Fibroblast of skin of abdomen (primary cell): ENCODE measurements around the gene GIT1. TPM values are rescaled to one million over a fixed set of nuclear protein-coding genes. Genes with fewer than 3 reads are reported as not detected.

Experiments used
- DNase-seq: peaks from one replicate; pipeline ENCODE4 v3.0.0-alpha.2; 2013
- polyA plus RNA-seq, 2 experiments: library from polyadenylated mRNA; unstranded; fragments of 120-200 nt; gene quantifications; one replicate each; pipeline ENCODE4 v1.2.1, GENCODE V29; 2013; ENCODE audit not compliant: insufficient read length in 2 of 2

The GIT1 gene, protein sequence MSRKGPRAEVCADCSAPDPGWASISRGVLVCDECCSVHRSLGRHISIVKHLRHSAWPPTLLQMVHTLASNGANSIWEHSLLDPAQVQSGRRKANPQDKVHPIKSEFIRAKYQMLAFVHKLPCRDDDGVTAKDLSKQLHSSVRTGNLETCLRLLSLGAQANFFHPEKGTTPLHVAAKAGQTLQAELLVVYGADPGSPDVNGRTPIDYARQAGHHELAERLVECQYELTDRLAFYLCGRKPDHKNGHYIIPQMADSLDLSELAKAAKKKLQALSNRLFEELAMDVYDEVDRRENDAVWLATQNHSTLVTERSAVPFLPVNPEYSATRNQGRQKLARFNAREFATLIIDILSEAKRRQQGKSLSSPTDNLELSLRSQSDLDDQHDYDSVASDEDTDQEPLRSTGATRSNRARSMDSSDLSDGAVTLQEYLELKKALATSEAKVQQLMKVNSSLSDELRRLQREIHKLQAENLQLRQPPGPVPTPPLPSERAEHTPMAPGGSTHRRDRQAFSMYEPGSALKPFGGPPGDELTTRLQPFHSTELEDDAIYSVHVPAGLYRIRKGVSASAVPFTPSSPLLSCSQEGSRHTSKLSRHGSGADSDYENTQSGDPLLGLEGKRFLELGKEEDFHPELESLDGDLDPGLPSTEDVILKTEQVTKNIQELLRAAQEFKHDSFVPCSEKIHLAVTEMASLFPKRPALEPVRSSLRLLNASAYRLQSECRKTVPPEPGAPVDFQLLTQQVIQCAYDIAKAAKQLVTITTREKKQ
- 27.1 TPM for polyA plus RNA-seq (2013, experiment 1 of 2; ENCODE audit: insufficient read length)
- polyA plus RNA-seq (2013, experiment 2 of 2; ENCODE audit: insufficient read length) = 26.8 TPM

DNA sequence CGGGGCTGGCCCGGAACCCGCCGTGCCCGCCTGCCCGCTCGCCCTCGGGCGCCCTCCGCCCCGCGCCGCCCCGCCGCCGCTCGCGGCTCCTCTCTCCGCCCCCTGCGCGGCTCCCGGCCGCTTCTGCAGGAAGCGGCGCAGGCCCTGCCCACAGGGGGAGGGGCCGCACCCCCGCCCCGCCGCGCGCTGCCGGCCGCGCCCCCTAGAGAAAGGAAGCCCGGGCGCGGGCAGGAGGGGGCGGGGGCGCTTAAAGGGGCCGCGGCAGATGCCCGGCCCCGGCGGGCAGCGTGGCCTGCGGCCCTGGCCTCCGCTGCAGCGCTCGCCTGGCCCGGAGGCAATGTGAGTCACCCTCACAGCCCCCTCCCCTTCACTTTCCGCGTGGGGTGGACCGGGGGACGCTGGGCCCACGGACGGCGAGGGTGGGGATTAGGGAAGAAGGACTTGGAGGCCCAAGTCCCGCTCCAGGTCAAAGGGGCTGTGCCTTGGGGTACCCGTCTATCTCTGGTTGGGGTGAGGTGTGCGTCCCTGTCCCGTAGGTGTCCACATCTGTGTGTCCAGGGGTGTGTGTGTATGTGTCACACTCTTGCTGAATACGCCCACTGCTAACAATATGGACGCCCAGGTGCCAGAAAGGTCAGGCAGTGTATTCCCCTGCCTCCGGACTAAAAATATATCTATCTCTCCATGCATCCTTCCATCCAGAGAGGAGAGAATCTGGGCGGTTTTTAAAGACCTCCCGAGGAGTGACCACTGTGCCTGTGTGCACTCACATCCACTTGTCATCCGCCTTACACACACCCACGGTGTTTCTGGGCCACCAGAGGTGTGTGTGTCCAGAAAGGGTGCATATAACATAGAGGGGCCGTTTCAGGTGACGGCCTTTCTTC is at the start of gene GIT1:
Gene GIT1, minus strand, starts transcription at position 125 of the 887 bp plus-strand sequence. CDS start 270 bp downstream, outside the sequence.
- DNase-seq = peak; percentile 87

DNA sequence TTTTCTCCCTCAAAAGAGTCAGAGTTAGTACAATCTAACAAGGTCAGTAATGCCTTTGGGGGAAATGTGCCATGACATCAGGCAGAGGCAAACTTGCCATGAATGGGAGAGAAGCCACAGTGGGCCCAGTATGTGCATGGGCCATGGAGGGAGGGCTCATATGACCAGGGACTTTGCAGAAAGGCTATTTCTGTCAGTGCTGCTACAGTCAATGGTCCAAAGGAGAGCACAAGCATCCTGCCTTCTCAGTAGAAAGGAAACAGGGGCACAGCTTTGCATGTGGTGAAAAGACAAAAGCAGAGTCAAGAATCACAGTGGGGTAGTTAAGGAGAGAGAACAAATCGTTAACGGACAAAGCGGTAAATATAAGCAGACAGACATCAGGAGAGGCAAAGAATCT is 44.4 kb upstream of the GIT1 start:
- no peak for DNase-seq

DNA sequence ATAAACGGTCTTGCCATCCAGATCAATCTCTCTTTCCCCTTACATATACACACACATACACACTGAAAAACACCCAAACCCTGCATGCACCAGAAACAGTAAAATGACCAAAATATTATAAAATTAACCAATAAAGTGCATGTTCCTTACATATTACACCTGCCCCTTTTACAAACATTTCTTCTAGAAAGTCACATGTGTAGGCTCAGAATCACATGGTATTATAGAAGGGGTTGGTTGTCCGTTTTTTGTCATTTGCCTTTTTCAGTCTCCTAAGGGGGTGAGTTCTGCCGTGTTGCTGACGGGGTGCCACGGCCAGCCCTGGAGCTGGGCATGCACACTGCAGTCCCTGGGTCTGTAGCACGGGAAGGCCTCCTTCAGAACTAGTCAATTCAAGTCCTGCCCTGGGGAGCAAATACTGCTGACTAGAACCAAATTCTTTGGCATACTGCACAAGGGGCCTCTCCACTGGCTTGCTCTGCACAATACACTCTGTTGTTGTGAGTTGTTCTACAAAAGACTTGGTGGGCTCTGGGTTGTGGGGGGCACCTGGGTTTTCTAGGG is 41.3 kb upstream of the GIT1 start:
- no peak for DNase-seq

DNA sequence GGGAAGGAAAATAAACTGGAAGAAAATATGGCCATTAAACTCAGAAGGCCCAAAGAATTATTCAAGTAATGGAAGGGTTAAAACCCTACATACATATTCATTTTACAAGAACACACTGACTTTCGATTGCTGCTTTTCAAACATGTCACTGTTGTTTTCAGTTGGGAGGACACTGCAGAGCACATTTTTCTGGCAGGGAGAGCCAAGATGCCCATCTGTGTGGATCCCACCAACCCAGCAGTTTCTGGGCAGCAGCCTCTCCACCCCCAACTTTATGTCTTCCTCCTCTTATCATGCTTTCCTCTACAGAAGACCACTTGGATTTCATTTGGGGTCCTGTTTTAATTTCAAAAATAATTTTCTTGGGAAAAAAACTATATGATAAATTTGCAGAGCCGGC is 40.4 kb upstream of the GIT1 start:
- no peak for DNase-seq

DNA sequence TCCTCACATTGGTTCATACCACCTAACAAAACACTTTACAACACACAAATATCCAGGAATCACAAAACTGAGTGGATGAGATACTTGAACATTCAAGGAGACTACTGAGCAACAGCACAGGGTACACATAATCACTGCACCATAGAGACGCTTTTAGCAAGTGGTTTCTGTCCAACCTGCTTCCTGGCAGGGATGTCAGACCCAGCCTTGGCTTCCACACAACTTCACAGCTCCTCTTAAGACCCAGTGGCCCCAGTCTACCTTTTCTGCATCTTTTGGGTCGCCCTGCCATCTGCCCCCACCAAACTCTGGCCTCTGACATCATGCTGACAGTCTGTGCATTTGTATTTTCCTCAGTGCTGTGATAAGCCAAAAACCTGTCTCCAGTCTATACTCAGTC is 39.2 kb upstream of the GIT1 start:
- no peak for DNase-seq

DNA sequence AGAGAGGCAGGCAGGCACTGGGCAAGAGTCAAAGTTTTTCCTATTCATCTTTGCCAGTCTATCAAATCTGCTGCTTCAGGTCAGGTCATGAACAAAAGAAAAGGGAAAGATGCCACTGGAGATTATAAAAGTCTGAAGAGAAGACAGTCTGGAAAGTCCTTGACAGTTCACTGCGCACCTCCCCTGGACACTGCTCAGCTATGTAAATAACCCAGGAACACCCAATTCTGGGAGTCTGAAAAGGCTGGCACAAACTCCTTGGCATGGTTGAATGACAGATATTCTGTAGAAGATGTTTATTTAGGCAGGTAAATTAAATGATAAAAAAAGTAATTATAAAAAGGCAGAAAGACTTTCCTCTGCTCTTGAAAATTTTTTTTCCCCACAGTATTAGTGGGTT is 38.5 kb upstream of the GIT1 start:
- no peak for DNase-seq

DNA sequence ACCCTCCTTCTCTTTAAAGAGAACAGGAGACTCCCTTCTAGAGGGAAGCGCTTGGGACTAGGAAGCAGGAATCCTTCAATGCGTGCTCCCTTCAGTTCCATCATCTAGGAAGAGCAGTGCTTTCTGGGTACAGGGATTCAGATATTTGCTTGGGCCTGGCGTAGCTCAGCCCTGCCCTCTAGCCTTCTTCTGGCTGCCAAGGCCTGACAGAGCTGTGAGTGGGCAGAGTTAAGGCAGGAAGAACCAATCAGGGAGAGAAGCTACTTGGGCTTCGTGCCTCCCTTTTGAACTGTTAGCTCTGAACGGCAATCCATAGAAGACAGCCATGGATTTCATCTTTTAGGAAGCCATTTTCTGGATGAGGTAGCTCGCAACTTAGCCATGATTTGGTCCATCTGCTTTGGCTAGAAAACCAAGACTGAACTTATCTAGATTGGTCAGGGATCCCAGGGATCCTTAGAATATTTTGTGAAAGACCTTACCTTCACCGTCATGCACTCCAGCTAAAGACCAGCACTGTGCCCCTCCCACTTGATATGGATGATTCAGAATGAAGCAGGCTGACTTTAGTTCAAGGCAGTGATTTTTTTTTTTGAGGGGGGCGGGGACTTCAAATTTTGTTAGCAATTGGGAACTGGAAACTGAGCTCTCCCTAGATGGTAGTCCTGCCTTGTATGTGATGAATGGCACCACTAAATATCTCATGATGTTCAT is 35.7 kb upstream of the GIT1 start:
- DNase-seq = peak; percentile 30

DNA sequence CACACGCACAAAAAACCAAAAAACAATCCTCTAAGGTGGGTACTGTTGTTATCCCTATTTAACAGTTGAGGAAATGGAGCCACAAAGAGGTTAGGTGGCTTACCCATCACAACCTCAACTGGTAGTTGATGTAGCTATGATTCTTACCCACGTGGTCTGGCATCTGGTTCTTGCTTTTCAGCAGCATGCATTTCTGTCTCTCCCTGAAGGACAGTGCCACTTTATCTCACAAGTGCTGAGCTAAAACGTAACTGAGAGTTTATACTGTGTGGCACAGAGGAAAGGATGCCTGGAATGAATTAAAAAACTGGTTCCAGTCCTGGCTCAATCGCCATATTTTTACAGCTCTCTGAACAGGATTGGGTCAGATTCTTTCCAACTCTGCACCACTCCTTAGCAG is 35.1 kb upstream of the GIT1 start:
- DNase-seq = no peak

DNA sequence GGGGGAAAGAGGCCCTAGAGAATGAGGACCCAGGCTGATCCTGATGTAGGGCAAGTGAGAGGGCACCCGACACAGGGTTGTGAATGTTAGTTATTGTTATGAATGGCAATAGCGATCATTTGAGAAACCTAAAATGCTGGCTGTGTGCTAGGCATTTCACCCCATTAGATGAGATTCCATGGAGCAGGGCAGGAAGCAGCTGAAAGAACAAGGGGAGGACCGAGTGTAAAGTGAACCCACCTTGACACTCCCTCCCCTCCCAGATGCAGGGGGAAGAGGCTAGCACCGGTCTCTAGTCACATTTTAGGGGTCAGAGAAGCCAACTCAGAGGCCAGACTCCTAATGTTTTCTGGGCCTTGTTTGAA is 33.8 kb upstream of the GIT1 start:
- no peak for DNase-seq

DNA sequence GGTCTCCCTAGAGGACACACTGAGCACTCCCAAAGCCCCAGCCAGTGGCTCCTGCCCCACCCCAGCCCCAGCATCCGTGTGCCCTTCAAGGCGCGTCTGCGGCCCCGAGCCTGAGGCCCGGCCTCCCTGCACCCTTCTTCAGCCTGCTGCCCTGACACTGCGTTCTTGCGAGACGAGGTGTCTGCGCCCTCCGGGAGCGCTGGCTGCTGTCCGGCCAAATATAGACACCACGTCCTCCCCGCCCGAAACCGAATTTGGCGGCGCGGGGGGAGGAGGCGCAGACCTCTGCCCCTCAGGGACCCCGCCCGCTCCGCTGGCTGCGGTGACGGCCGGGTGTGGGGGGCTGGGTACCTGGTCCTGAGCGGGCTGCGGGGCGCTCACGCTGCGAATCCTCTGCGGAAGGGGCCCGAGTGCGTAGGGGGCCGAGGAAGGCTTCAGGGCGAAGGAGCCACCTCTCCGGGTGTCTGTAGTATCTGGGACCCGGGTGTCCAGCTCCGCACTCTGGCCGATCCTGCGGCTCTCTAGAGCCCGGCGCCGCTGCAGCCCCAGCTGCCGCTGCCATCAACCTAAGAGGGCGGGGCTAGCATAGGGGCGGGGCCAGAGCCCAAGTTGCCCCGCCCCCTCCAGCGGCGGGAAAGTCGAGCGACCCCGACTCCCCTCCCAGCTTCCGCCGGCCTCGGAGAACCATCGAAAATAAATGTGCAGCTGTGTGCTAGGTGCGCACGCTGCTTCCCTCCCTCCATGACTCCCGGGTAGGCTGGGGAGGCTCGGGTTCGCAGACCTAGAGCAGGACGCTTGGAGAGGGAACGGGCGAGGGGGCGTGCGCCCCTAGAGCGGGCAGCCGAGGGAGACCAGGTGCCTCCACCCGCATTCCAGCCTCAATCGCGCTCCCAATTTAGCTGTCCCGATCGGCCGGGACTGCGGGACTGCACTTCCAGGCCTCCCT is 33.2 kb upstream of the GIT1 start, which contains the start of gene CORO6:
Gene CORO6, minus strand, starts transcription at position 576 of the 946 bp plus-strand sequence. CDS start 1,491 bp downstream, outside the sequence.
- peak; percentile 39 for DNase-seq

DNA sequence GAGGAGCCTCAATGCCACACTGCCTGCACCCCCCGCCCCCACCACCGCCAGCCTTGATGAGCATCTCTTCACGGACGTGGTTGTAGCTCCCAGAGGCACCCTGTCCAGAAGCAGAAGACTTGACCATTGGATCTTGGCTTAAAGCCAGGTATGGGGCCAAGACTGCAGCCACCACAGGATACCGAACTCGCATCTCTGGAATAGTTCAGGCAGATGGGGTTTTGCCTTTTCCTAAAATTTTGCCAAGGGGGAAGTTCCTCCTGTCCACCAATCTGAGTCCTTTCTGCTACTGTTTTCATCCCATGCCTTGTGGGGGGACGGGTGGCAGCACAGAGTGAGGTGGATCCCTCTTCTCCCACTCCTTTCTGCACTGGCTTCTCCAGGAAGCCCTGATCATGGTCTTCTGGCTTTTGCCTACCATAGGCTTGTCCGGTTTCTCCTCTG is 32.3 kb upstream of the GIT1 start:
- DNase-seq = no peak

DNA sequence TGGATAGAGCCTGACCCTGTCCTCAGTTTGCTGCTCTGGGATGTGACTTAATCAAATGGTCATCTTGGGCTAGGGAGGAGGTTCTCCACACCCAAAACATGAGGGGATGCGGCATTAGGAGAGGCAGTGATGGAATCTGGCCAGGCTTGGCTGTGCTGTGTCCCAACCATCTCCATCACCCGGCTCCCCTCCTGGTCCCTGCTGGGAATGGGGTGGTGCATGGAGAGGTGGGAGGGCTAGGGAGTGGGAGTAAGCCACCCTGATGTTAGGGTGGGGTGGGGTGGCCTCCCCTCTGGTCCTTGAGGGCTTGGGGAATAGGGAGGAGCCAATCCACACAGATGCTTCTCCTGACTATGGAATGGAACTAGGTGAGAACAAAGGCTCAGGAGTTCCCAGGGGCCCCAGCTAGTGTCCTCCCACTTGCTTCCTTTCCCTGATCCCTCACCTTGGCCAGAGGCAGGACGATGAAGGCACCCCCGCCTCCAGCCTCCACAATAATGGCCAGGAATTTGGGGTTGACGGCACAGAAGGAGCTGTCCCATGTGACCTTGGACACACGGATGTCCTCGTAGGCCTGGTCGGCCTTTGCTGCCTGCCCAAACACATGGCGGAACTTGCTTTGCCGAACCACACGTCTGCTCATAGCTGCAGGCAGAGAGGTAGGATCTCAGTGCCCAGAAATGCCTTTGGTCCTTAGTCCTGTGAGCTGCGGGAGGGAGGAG is 31.5 kb upstream of the GIT1 start:
- DNase-seq = no peak

DNA sequence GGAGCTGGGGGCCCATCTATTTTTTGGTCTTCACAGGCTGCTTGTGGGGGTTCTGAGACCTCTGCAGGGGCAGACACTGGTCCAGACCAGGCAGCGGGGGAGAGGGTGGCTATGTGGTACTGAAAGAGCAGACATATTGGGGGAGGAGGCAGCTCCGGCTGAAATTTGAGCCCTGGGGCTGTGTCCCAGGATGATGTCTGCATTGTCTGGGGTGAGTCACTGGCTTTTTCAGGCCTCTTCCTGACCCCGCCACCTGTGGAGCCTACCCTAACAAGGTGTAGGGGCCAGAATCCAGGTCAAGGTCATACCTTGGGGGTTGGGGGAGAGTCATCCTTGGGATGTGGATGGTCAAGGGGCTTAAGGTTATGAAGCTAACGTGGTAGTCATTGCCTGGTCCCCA is 30.8 kb upstream of the GIT1 start:
- DNase-seq = peak; percentile 33

DNA sequence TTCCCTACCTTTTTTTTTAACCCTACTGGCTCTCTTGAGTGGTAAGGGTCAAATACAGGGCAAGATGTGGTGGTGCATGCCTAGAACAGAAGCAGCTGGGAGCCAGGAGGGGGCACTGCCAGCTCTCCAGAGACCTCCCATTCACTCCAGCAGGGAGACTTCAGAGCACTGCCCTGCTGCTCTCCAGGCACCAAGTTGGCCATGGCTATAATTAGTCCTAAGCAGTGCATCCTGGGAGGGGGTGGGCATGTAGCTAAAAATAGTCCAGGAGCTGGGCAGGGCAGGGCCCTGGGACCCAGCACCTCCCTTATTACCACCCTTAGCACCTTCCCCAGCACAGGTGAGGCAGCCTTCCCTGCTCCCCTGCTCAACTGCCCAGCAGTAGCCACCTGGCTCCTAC is 29.8 kb upstream of the GIT1 start:
- peak; percentile 26 for DNase-seq

DNA sequence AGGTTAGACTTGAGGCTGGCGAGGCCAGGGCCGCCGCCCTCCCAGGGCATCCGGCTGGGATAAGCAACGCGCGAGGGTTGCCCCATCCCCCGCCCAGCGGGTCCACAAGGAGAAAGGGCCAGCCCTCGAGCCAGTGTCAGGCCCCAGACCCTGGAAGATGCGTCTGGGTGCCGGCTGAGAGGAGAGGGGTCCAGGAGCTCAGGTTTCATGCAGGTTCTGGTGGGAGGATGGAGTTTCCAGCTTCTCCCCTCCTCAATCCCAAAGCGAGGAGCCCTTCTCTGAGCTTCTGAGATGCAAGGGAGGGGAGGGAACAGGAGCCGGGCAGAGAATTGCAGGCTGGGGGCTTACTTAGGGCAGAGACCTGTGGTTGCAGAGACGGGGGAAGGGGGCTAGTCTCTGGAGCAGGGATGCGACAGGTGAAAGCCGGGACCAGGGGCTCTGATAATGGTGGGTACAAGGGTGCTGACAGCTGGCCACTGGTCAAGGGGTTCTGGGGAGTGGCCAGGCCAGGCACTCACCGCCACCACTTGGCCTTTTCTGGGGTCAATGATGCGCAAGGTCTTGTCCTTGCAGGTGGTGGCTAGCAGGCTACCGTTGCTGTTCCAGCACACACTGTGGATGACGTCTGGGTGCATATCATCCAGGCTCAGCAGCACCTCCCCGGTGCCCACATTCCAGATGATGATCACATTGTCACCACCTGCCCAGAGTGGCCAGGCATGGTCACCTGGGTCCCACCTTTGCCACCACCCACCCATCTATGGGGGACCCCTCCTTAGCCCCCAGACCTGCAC is 29.0 kb upstream of the GIT1 start:
- DNase-seq = no peak

DNA sequence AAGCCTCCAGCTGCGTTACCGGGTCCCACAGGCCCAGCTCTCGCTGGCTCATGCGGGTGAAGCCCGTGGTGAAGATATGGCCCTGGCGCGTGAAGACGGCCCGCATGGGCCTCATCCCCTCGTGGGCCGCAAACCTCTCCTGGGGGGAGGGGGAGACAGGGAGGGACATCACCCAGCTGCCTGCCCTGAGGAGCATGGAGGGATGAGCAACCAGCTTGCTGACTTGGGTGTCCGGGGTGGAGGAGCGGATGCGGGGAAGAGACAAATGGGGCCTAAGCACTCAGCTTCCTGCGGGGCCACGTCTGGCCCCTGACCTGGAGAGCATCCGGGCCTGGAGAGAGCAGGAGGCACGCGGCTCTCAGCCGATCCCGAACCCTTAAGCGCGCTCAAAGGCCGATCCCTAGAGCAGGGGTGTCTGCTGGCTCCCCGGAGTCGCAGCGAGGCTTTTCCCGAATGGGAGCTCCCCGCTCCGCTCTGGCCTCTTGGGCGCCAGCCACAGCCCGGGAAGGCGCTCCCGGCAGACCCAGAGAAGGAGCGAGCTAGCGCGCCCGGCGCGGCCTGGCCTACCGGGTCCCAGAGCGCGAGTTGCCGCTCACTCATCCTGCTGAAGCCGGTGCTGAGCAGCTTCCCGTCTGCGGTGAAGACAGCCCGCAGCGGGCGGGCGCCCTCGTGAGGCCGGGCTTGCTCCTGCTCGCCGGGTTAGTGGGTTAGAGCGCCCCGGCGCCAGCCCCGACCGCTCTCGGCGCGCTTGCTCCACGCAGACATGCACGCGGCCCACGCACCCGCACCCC is 28.2 kb upstream of the GIT1 start:
- DNase-seq = peak; percentile 65

DNA sequence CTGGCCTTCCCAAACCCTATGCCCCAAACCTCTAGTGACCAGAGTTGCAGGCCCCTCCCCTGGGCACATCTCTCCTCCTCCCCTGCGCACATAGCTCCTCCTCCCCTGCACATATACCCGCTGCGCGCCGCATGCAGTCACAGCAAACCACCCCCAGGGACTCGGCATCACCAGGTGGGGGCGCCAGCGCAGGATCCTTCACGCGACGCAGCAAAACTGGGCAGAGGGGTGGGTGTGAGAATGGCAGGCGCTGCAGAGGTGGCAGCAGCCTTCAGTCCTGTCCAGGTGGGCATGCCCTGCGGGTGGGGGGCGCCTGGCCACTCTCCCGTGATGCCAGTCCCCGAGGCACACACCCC is 27.7 kb upstream of the GIT1 start:
- DNase-seq = peak; percentile 77
